ENCODE results near the gene TMEM43. TPM values are rescaled to one million over a fixed set of nuclear protein-coding genes. Genes with fewer than 3 reads are reported as not detected.

The TMEM43 gene
- total and polyA plus RNA-seq, 10 of the 15 experiments (the other 5 are each of a cell fraction or from before 2014, with no cell fraction given): 7.2 to 33.0 (median 18.5) TPM

GRCh38 chr3:14170531-14171159 is 45.8 kb downstream of the TMEM43 start:
- intact Hi-C loops (cut with micrococcal nuclease; ENCODE audit: unreplicated experiment): no loop called here

More at GRCh38 chr3:14170531-14171159, 45.8 kb downstream of the TMEM43 start:
- ChIA-PET POLR2A (no interaction called here), CTCF (interaction anchor here (1.0 to 2.0 kb wide), 4 partner anchors 8 to 274 kb away, joined by 3 to 8 read pairs (median 4); partner anchors contain the start of genes LSM3 and XPC), RAD21 (ENCODE audit: unreplicated experiment) (no interaction called here), SMC1A (ENCODE audit: uncharacterized antibody, unreplicated experiment) (interaction anchor here (0.8 to 1.1 kb wide), 2 partner anchors 26 to 292 kb away, joined by 3 to 4 read pairs; no protein-coding TSS in a partner anchor)
- no TSS peak for BruUV-seq (replicated peaks)
- H3K4me1 ChIP-seq (ENCODE audit: control insufficient read depth, insufficient read depth, low read length): peaks cover 9% of the 10 kb centered on the region
- WGBS (ENCODE audit: insufficient coverage, insufficient replicate concordance, low lambda C conversion rate, missing lambda C conversion rate): 93% methylated on average over 2 of the region's 2 CpGs
- FAIRE-seq (no peak), DNase-seq (ENCODE audit: low read depth, low spot score) (no peak), ATAC-seq (no peak)
- H3K9ac ChIP-seq (ENCODE audit: control insufficient read depth, insufficient read depth, low read length): no peak overlapping the region
- no peaks in the 10 kb centered on the region for H4K20me1 ChIP-seq (ENCODE audit: control insufficient read depth, insufficient read depth)
- H3K9me3 ChIP-seq (replicated peaks; ENCODE audit: control insufficient read depth, insufficient read depth, low read length): no peaks in the 10 kb centered on the region
- no peak for TF ChIP-seq ESRRA (IDR thresholded peaks at IDR 0.05; ENCODE audit: low read length)
- no peak for TF ChIP-seq RB1 (IDR thresholded peaks at IDR 0.05; ENCODE audit: borderline replicate concordance)
- TF ChIP-seq ELK1 (IDR thresholded peaks at IDR 0.05; ENCODE audit: low read depth, low read length): no peak
- no peak for TF ChIP-seq RBBP5 (conservative IDR thresholded peaks at IDR 0.05)
- no peak for TF ChIP-seq TCF3 (IDR thresholded peaks at IDR 0.05; ENCODE audit: borderline replicate concordance, insufficient read depth, low read depth, low read length)
- TF ChIP-seq, protein P1, sequence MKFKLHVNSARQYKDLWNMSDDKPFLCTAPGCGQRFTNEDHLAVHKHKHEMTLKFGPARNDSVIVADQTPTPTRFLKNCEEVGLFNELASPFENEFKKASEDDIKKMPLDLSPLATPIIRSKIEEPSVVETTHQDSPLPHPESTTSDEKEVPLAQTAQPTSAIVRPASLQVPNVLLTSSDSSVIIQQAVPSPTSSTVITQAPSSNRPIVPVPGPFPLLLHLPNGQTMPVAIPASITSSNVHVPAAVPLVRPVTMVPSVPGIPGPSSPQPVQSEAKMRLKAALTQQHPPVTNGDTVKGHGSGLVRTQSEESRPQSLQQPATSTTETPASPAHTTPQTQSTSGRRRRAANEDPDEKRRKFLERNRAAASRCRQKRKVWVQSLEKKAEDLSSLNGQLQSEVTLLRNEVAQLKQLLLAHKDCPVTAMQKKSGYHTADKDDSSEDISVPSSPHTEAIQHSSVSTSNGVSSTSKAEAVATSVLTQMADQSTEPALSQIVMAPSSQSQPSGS (IDR thresholded peaks at IDR 0.05; ENCODE audit: low read length): no peak
- no peak for TF ChIP-seq IRF3 (IDR thresholded peaks at IDR 0.05)
- peaks cover 22% of the 10 kb centered on the region for H3K79me2 ChIP-seq (ENCODE audit: control insufficient read depth, insufficient read depth, low read length)
- no peak overlapping the region for H3K4me2 ChIP-seq (ENCODE audit: control insufficient read depth, insufficient read depth)
- no peak overlapping the region for H3K27ac ChIP-seq (ENCODE audit: control insufficient read depth, insufficient read depth)
- in situ Hi-C loops (cut with MboI): no loop called here
- no peak overlapping the region for H2AFZ ChIP-seq (ENCODE audit: control insufficient read depth, low read depth, low read length)
- no peak overlapping the region for H3K4me3 ChIP-seq
- H3K36me3 ChIP-seq (ENCODE audit: control insufficient read depth in 2 of 2, insufficient read depth in 2 of 2, low read length in 1 of 2): peaks cover 8 to 36% of the 10 kb centered on the region in 2 experiments
- no peaks in the 10 kb centered on the region for H3K27me3 ChIP-seq (replicated peaks in 1 of 2; ENCODE audit: control insufficient read depth in 2 of 2, insufficient read depth in 2 of 2, low read length in 1 of 2)
